ENCODE measurements around the gene TANK. TPM values are rescaled to one million over a fixed set of nuclear protein-coding genes. Genes with fewer than 3 reads are reported as not detected.
"Not testable (repeated sequence)": the region's sequence is repeated elsewhere in the genome, so short reads cannot be mapped to it uniquely, and the experiment has no call there.

TANK gene
- total and polyA plus RNA-seq, 2 experiments from 2014 or later: 17.9 to 33.2 TPM

GRCh38 chr2:161128885-161129284 lies 31.3 kb upstream of the TANK start:
- Histone ChIP-seq H3K9me3 (ENCODE audit: low read depth) (no peaks in the 10 kb centered on the region), H3K27me3 (no peaks in the 10 kb centered on the region), H3K4me3 (no peak overlapping the region), H3K4me1 (ENCODE audit: low read depth) (no peaks in the 10 kb centered on the region), H3K27ac (no peak overlapping the region), H3K36me3 (no peaks in the 10 kb centered on the region)
- TF ChIP-seq, protein P1, sequence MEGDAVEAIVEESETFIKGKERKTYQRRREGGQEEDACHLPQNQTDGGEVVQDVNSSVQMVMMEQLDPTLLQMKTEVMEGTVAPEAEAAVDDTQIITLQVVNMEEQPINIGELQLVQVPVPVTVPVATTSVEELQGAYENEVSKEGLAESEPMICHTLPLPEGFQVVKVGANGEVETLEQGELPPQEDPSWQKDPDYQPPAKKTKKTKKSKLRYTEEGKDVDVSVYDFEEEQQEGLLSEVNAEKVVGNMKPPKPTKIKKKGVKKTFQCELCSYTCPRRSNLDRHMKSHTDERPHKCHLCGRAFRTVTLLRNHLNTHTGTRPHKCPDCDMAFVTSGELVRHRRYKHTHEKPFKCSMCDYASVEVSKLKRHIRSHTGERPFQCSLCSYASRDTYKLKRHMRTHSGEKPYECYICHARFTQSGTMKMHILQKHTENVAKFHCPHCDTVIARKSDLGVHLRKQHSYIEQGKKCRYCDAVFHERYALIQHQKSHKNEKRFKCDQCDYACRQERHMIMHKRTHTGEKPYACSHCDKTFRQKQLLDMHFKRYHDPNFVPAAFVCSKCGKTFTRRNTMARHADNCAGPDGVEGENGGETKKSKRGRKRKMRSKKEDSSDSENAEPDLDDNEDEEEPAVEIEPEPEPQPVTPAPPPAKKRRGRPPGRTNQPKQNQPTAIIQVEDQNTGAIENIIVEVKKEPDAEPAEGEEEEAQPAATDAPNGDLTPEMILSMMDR (IDR thresholded peaks at IDR 0.05; ENCODE audit: low read depth, low read length): no peak
- DNase-seq (ENCODE audit: low read depth in 1 of 2, low spot score in 1 of 2): no peak

- TF ChIP-seq, protein P1 (IDR thresholded peaks at IDR 0.05; ENCODE audit: low read depth, low read length): no peak
- no peak for DNase-seq (ENCODE audit: low read depth in 1 of 2, low spot score in 1 of 2)
- Histone ChIP-seq H3K27ac (no peak overlapping the region), H3K4me3 (no peak overlapping the region), H3K27me3 (no peaks in the 10 kb centered on the region), H3K36me3 (no peaks in the 10 kb centered on the region), H3K9me3 (ENCODE audit: low read depth) (no peaks in the 10 kb centered on the region), H3K4me1 (ENCODE audit: low read depth) (no peaks in the 10 kb centered on the region)
These were observed 29.9 kb upstream of the TANK start for GRCh38 chr2:161130354-161130753.

DNA sequence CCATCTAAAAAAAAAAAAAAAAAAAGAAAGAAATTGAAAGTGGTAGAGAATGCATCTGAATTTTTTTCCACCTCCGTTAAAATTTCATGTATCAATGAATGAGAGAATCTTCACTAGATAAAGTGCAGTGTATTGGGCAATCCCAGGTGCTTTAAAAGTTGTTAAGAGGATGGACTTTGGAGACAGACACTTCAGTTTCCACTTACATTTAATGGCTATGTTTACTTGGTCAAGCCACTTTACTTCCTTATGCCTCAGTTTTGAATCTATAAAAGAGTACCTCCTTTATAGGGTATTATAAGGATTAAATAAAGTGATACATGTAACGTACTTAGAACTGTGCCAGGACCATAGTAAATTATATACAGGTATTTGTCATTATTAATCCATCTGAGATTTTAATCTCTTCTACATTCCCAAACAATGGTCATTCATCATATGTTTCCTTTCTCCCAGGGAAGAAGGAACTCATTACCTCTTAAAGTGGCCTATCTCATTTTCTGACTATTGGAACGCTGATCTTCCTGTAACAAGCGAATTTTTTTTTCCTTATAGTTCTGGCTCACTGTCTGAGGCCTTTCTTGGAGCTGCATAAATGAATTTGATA lies 29.1 kb upstream of the TANK start:
- TF ChIP-seq, protein P1 (IDR thresholded peaks at IDR 0.05; ENCODE audit: low read depth, low read length): no peak
- Histone ChIP-seq H3K27me3 (no peaks in the 10 kb centered on the region), H3K4me1 (ENCODE audit: low read depth) (peaks cover 4% of the 10 kb centered on the region), H3K9me3 (ENCODE audit: low read depth) (no peaks in the 10 kb centered on the region), H3K27ac (no peak overlapping the region), H3K4me3 (no peak overlapping the region), H3K36me3 (no peaks in the 10 kb centered on the region)
- DNase-seq (ENCODE audit: low read depth in 1 of 2, low spot score in 1 of 2): no peak

GRCh38 chr2:161131804-161132203 lies 28.4 kb upstream of the TANK start:
- no peaks in the 10 kb centered on the region for H3K36me3 ChIP-seq
- TF ChIP-seq, protein P1 (IDR thresholded peaks at IDR 0.05; ENCODE audit: low read depth, low read length): no peak
- H3K27ac ChIP-seq: no peak overlapping the region
- no peaks in the 10 kb centered on the region for H3K27me3 ChIP-seq
- H3K9me3 ChIP-seq (ENCODE audit: low read depth): no peaks in the 10 kb centered on the region
- H3K4me1 ChIP-seq (ENCODE audit: low read depth): peaks cover 6% of the 10 kb centered on the region
- no peak for DNase-seq (ENCODE audit: low read depth in 1 of 2, low spot score in 1 of 2)
- H3K4me3 ChIP-seq: no peak overlapping the region

DNA sequence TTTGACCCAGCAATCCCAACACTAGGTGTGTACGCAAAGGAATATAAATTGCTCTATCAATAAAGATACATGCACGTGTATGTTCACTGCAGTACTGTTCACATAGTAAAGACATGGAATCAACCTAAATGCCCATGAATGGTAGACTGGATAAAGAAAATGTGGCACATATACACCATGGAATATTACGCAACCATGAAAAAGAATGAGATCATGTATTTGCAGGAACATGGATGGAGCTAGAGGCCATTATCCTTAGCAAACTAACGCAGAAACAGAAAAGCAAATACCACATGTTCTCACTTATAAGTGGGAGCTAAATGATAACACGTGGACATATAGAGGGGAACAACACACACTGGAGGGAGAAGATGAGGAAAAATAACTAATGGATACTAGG lies 27.8 kb upstream of the TANK start:
- not testable (repeated sequence) for H3K27ac ChIP-seq; H3K4me3 ChIP-seq; H3K27me3 ChIP-seq; H3K36me3 ChIP-seq; DNase-seq (ENCODE audit: low read depth in 1 of 2, low spot score in 1 of 2); H3K9me3 ChIP-seq (ENCODE audit: low read depth); H3K4me1 ChIP-seq (ENCODE audit: low read depth)

DNA sequence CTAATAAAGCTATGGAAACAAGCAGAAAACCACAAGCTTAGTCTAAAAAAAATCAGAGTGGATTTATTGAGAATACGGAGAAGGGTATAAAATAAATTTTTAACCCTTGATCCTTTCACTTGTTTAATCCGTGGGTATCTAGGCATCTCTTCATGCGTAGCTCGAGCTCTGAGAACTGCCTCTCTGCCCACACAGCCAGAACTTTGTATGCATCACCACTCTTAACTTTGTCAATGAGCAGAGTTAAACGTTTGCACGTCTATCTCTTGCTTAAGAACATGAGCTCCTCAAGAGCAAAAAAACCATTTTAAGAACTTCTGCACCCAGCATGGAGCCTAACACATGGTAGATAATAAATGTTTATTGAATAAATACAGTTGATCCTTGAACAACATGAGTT lies 26.9 kb upstream of the TANK start:
- no peak overlapping the region for H3K27ac ChIP-seq
- H3K9me3 ChIP-seq (ENCODE audit: low read depth): no peaks in the 10 kb centered on the region
- no peak overlapping the region for H3K4me3 ChIP-seq
- H3K36me3 ChIP-seq: no peaks in the 10 kb centered on the region
- peaks cover 6% of the 10 kb centered on the region for H3K4me1 ChIP-seq (ENCODE audit: low read depth)
- no peak for DNase-seq (ENCODE audit: low read depth in 1 of 2, low spot score in 1 of 2)
- TF ChIP-seq, protein P1 (IDR thresholded peaks at IDR 0.05; ENCODE audit: low read depth, low read length): no peak
- no peaks in the 10 kb centered on the region for H3K27me3 ChIP-seq

Measured in cardiac muscle cell (in vitro differentiated cells and primary cell).